Measurements from ENCODE around the gene CPD.

GRCh38 chr17:30450125-30451027 lies 71.6 kb downstream of the CPD start:
- TF ChIP-seq, protein P1, sequence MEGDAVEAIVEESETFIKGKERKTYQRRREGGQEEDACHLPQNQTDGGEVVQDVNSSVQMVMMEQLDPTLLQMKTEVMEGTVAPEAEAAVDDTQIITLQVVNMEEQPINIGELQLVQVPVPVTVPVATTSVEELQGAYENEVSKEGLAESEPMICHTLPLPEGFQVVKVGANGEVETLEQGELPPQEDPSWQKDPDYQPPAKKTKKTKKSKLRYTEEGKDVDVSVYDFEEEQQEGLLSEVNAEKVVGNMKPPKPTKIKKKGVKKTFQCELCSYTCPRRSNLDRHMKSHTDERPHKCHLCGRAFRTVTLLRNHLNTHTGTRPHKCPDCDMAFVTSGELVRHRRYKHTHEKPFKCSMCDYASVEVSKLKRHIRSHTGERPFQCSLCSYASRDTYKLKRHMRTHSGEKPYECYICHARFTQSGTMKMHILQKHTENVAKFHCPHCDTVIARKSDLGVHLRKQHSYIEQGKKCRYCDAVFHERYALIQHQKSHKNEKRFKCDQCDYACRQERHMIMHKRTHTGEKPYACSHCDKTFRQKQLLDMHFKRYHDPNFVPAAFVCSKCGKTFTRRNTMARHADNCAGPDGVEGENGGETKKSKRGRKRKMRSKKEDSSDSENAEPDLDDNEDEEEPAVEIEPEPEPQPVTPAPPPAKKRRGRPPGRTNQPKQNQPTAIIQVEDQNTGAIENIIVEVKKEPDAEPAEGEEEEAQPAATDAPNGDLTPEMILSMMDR (IDR thresholded peaks at IDR 0.05 in 4 of 5, conservative IDR thresholded peaks at IDR 0.05 in 1 of 5): no peak
- no peak for TF ChIP-seq POLR2A (IDR thresholded peaks at IDR 0.05)

All from gastrocnemius medialis (tissue), 4 donors.